Measurements from ENCODE around the gene ADAM30.

- no peak for TF ChIP-seq EZH2 (IDR thresholded peaks at IDR 0.05; ENCODE audit: insufficient read depth, poor library complexity, severe bottlenecking)
- no peak for TF ChIP-seq EZH2phosphoT487 (IDR thresholded peaks at IDR 0.05; ENCODE audit: insufficient read depth, low read depth)
Observed at GRCh38 chr1:119882132-119883049, 13.9 kb downstream of the ADAM30 start.

Measured in GM23248 (cell line).